K562 (cell line): ENCODE measurements around the gene RPP38. TPM values are rescaled to one million over a fixed set of nuclear protein-coding genes. Genes with fewer than 3 reads are reported as not detected.

ENCODE experiments used
- ATAC-seq: fragments of 200-7000 bp; cut with Tn5 transposase; 3 replicates; pipeline ENCODE4 v1.9.1; 2020; ENCODE audit warnings: moderate library complexity
- BruUV-seq: library from RNA; stranded (reverse); fragments of 400-500 nt; replicated peaks from 2 replicates; lab custom pipeline; 2021; lab: Mats Ljungman, UMichigan
- CTCF ChIA-PET: fragments of 300-600 bp; formaldehyde crosslinking; extraction: SDS; loops from one replicate; lab custom pipeline; 2021; ENCODE audit warnings: low intra/inter-chr PET ratio; lab: Yijun Ruan, JAX
- POLR2A ChIA-PET: fragments of 300-600, 350-650 bp; sonication (Branson Sonifier 250); formaldehyde crosslinking; extraction: SDS; loops from one replicate; lab custom pipeline; 2021; ENCODE audit warnings: antibody characterized with exemption, inconsistent platforms; lab: Yijun Ruan, JAX
- DNase-seq, 4 experiments: peaks; one replicate each; pipeline versions ENCODE4 v3.0.0 to v3.0.0-alpha.2; 2011 to 2018; ENCODE audit warnings: low spot score in 3 of 4, mixed read lengths in 3 of 4; ENCODE audit errors: extremely low read depth in 1 of 4
- FAIRE-seq: peaks from 2 replicates; lab custom pipeline; 2011; peaks lifted over from hg19 to GRCh38; lab: Jason Lieb, UNC
- H2AFZ ChIP-seq: 2 replicates; pipeline ENCODE4 v1.6.0; 2011; ENCODE audit warnings: low read depth, low read length, control low read depth, inconsistent platforms
- H3K27ac ChIP-seq: fragments of 200-600 bp; 3 replicates; pipeline ENCODE4 v1.8.0; 2011; ENCODE audit warnings: low read depth, mild to moderate bottlenecking, control low read depth, inconsistent platforms, low read length, moderate library complexity, mixed read lengths; ENCODE audit errors: extremely low read depth
- H3K27me3 ChIP-seq, 2 experiments: fragments of 300-600 bp in 1 of 2; 2 replicates in 1 of 2; 3 replicates in 1 of 2; pipeline versions ENCODE4 v1.6.0 to v1.8.0; 2011; ENCODE audit warnings: inconsistent platforms in 2 of 2, low read length in 2 of 2, mild to moderate bottlenecking in 1 of 2, mixed read lengths in 1 of 2, moderate library complexity in 1 of 2; ENCODE audit not compliant: control insufficient read depth in 2 of 2, insufficient read depth in 2 of 2
- H3K36me3 ChIP-seq: fragments of 300-600 bp; 3 replicates; pipeline ENCODE4 v1.8.0; 2011; ENCODE audit warnings: mild to moderate bottlenecking, low read length, inconsistent platforms; ENCODE audit not compliant: control insufficient read depth, insufficient read depth
- H3K4me1 ChIP-seq, 2 experiments: fragments of 200-600 bp in 1 of 2; replicated peaks in 1 of 2; 2 replicates in 1 of 2; 3 replicates in 1 of 2; pipeline versions ENCODE4 v1.5.1 to v1.8.0; 2011; ENCODE audit warnings: inconsistent platforms in 2 of 2, low read length in 2 of 2, mild to moderate bottlenecking in 1 of 2, mixed read lengths in 1 of 2, moderate library complexity in 1 of 2; ENCODE audit not compliant: control insufficient read depth in 2 of 2, insufficient read depth in 2 of 2
- H3K4me2 ChIP-seq: 2 replicates; pipeline ENCODE4 v1.6.1; 2011; ENCODE audit warnings: low read length, control low read depth, inconsistent platforms, mixed read lengths; ENCODE audit not compliant: insufficient read depth
- H3K4me3 ChIP-seq: fragments of 200-600 bp; sonication (generic), shearing (Covaris generic); 2 replicates; pipeline ENCODE4 v1.5.1; 2016; ENCODE audit warnings: control low read depth, inconsistent platforms
- H3K79me2 ChIP-seq: fragments of 200-600 bp; 3 replicates; pipeline ENCODE4 v1.8.0; 2011; ENCODE audit warnings: low read length, inconsistent platforms; ENCODE audit not compliant: control insufficient read depth, insufficient read depth
- H3K9ac ChIP-seq, 2 experiments: 2 replicates each; pipeline versions ENCODE4 v1.6.0 to v1.6.1; 2011; ENCODE audit warnings: low read depth in 2 of 2, low read length in 2 of 2, control low read depth in 1 of 2, inconsistent platforms in 1 of 2, mild to moderate bottlenecking in 1 of 2, mixed read lengths in 1 of 2; ENCODE audit not compliant: insufficient read depth in 1 of 2
- H3K9me1 ChIP-seq: one replicate; pipeline ENCODE4 v1.6.0; 2011; ENCODE audit warnings: inconsistent platforms, mild to moderate bottlenecking, low read length, moderate library complexity; ENCODE audit not compliant: control insufficient read depth, insufficient read depth
- H3K9me3 ChIP-seq: replicated peaks from 2 replicates; pipeline ENCODE4 v1.5.1; 2011; ENCODE audit warnings: low read depth, low read length, inconsistent platforms; ENCODE audit not compliant: control insufficient read depth, insufficient read depth
- H4K20me1 ChIP-seq: replicated peaks from 2 replicates; pipeline ENCODE4 v1.6.1; 2011; ENCODE audit warnings: low read length, inconsistent platforms, mixed read lengths; ENCODE audit not compliant: control insufficient read depth, insufficient read depth
- ADNP ChIP-seq: fragments of 200-800 bp; sonication (Bioruptor generic); IDR thresholded peaks from 2 replicates; pipeline ENCODE4 v1.6.1; 2016; ENCODE audit warnings: missing genetic modification characterization, missing compliant biosample characterization
- ARID1B ChIP-seq: fragments of 450-650 bp; IDR thresholded peaks from 2 replicates; pipeline ENCODE4 v1.6.1; 2016; ENCODE audit warnings: antibody characterized with exemption, mild to moderate bottlenecking, inconsistent platforms
- BCOR ChIP-seq: fragments of 450-650 bp; IDR thresholded peaks from 2 replicates; pipeline ENCODE4 v1.6.1; 2016
- BHLHE40 ChIP-seq: IDR thresholded peaks from 2 replicates; pipeline ENCODE4 v1.6.1; 2011; ENCODE audit warnings: low read length, improper control_type of control experiment
- CEBPB ChIP-seq: fragments of 450-650 bp; IDR thresholded peaks from 2 replicates; pipeline ENCODE4 v1.6.1; 2016; ENCODE audit warnings: missing genetic modification characterization, missing compliant biosample characterization
- HDGF ChIP-seq: fragments of 450-650 bp; IDR thresholded peaks from 2 replicates; pipeline ENCODE4 v1.6.1; 2016
- MAFF ChIP-seq: IDR thresholded peaks from 2 replicates; pipeline ENCODE4 v1.6.1; 2012; ENCODE audit warnings: low read length, improper control_type of control experiment
- NCOR1 ChIP-seq: fragments of 450-650 bp; IDR thresholded peaks from 2 replicates; pipeline ENCODE4 v1.6.1; 2016; ENCODE audit warnings: mild to moderate bottlenecking, moderate library complexity
- RBM25 ChIP-seq: fragments of 200-400 bp; formaldehyde crosslinking; IDR thresholded peaks from 2 replicates; pipeline ENCODE4 v1.6.1; 2018; ENCODE audit warnings: low read length, low read depth, moderate library complexity; ENCODE audit not compliant: severe bottlenecking
- RCOR1 ChIP-seq, 2 experiments: IDR thresholded peaks; 2 replicates each; pipeline ENCODE4 v1.6.1; 2012; ENCODE audit warnings: low read depth in 2 of 2, low read length in 2 of 2, borderline replicate concordance in 1 of 2, improper control_type of control experiment in 1 of 2
- TCFL5 ChIP-seq: fragments of 250-450 bp; sonication (Bioruptor Pico); conservative IDR thresholded peaks from 2 replicates; pipeline ENCODE4 v1.6.1; 2021; ENCODE audit warnings: mild to moderate bottlenecking, moderate library complexity, matching md5 sums
- TEAD2 ChIP-seq: fragments of 450-650 bp; IDR thresholded peaks from 2 replicates; pipeline ENCODE4 v1.6.1; 2016; ENCODE audit warnings: missing genetic modification characterization, control low read depth, missing compliant biosample characterization
- ZFPM2 ChIP-seq: fragments of 250-450 bp; sonication (Bioruptor Pico); IDR thresholded peaks from 2 replicates; pipeline ENCODE4 v1.5.1; 2022; ENCODE audit warnings: mild to moderate bottlenecking
- ZNF253 ChIP-seq: fragments of 250-450 bp; sonication (Bioruptor Pico); conservative IDR thresholded peaks from 2 replicates; pipeline ENCODE4 v1.6.1; 2021; ENCODE audit warnings: mild to moderate bottlenecking
- WGBS: fragments of 100-300 bp; shearing (Covaris generic); methylation state at CpG from one replicate; pipeline ENCODE4 v1.1.6; 2016; ENCODE audit warnings: low coverage, mixed read lengths; ENCODE audit not compliant: insufficient coverage; ENCODE audit errors: missing lambda C conversion rate; 5-methylcytosine and 5-hydroxymethylcytosine counted together
- in situ Hi-C: fragments of 300-500 bp; cut with MboI; formaldehyde crosslinking; loops from 4 replicates; pipeline ENCODE4 v1.15.0; 2018; ENCODE audit warnings: inconsistent platforms, mixed read lengths
- intact Hi-C: fragments of 100-400 bp; cut with micrococcal nuclease; formaldehyde crosslinking; loops from 2 replicates; pipeline ENCODE4 v1.14.2; 2022
- polyA plus RNA-seq, 8 experiments: library from polyadenylated mRNA; depleted of rRNA in 4 of 8; stranded (reverse) in 5 of 8; unstranded in 3 of 8; fragments of >200 nt; fragmentation: Nextera tagmentation in 2 of 8; fragmentation: Illumina TruSeq in 1 of 8; extraction: Ambion mirVana in 2 of 8; extraction: Trizol in 1 of 8; gene quantifications; 2 replicates each; pipeline versions ENCODE4 v1.2.1 to v1.2.3, GENCODE V29; 2011 to 2014; ENCODE audit warnings: inconsistent platforms in 1 of 8, missing spikeins in 1 of 8
- total RNA-seq, 7 experiments: library from RNA; depleted of rRNA in 6 of 7; stranded (reverse); fragments of >200 nt in 6 of 7; fragmentation: Illumina TruSeq in 2 of 7; extraction: Trizol in 2 of 7; gene quantifications; 2 replicates each; pipeline versions ENCODE4 v1.2.1 to v1.2.3, GENCODE V29; 2011 to 2021; ENCODE audit warnings: low replicate concordance in 1 of 7

The RPP38 gene
- total and polyA plus RNA-seq, 9 of the 15 experiments (the other 6 are each of a cell fraction or from before 2014, with no cell fraction given): 26.3 to 58.6 (median 33.8) TPM

- Histone ChIP-seq H3K79me2 (no peaks in the 10 kb centered on the region), H3K4me3 (no peak overlapping the region), H3K9ac (no peak overlapping the region), H2AFZ (no peak overlapping the region), H3K27ac (no peak overlapping the region), H3K36me3 (peaks cover 14% of the 10 kb centered on the region; the same call in 2 of the 3 replicates), H3K4me1 (no peaks in the 10 kb centered on the region), H3K4me2 (no peak overlapping the region), H4K20me1 (no peaks in the 10 kb centered on the region), H3K27me3 (no peaks in the 10 kb centered on the region), H3K9me3 (no peaks in the 10 kb centered on the region), H3K9me1 (no peaks in the 10 kb centered on the region)
- BruUV-seq: TSS peak; percentile 37
- no peak for FAIRE-seq
- in situ Hi-C loops (no loop called here), intact Hi-C loops (no loop called here)
- 25% methylated on average over 3 of the region's 3 CpGs for WGBS
- ChIA-PET CTCF (no interaction called here), POLR2A (no interaction called here)
- ATAC-seq: no peak
- DNase-seq: no peak
- no peak for TF ChIP-seq NCOR1
- no peak for TF ChIP-seq TEAD2 (tag)
- peak; percentile 66 for TF ChIP-seq RBM25
- TF ChIP-seq MAFF: no peak
- TF ChIP-seq ADNP: peak; percentile 70; the same call in 1 of the 2 replicates
- TF ChIP-seq BCOR: 0 out of 2 replicates have a peak, but pooled peaks have one; percentile 53
- no peak for TF ChIP-seq ZFPM2 (CRISPR knock-in tag)
These were observed 27.8 kb downstream of the RPP38 start for GRCh38 chr10:15124908-15125307.

DNA sequence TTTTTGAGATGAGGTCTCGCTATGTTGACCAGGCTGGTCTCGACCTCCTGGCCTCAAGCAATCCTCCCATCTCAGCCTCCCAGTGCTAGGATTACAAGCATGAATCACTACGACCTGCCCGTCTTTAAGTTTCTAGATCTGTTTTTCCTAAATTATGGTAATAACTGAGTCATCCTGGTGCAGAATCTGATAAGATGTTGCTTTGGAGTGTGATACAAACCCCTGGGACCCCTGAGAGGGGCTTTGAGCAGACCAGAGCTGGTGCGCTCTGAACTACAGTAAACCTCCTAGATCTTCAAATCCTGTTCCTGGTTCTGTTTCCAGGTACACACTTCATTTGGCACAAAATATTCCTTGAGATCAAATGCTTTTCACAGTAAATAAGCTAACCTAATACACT lies 34.2 kb downstream of the RPP38 start:
- ChIA-PET POLR2A (interaction anchor here (1.1 kb wide), 2 partner anchors 12 to 13 kb away, joined by 3 to 4 read pairs; no protein-coding TSS in a partner anchor), CTCF (no interaction called here)
- Histone ChIP-seq H4K20me1 (no peaks in the 10 kb centered on the region), H3K27me3 (no peaks in the 10 kb centered on the region), H3K27ac (no peak overlapping the region), H3K9me3 (no peaks in the 10 kb centered on the region), H3K9me1 (no peaks in the 10 kb centered on the region), H3K9ac (no peak overlapping the region), H3K36me3 (peaks cover 27% of the 10 kb centered on the region; the same call in 2 of the 3 replicates), H2AFZ (no peak overlapping the region), H3K79me2 (no peaks in the 10 kb centered on the region), H3K4me2 (no peak overlapping the region), H3K4me1 (no peaks in the 10 kb centered on the region), H3K4me3 (no peak overlapping the region)
- DNase-seq (no peak), FAIRE-seq (no peak), ATAC-seq (no peak)
- in situ Hi-C loops: no loop called here
- intact Hi-C loops: no loop called here
- 63% methylated on average over 4 of the region's 5 CpGs for WGBS
- no peak for TF ChIP-seq ARID1B
- no peak for TF ChIP-seq CEBPB (tag)
- no peak for TF ChIP-seq HDGF
- TF ChIP-seq BHLHE40: no peak
- no peak for TF ChIP-seq TCFL5 (CRISPR knock-in tag)
- no peak for TF ChIP-seq ZNF253
- TF ChIP-seq RCOR1 (IDR thresholded peaks at IDR 0.05; ENCODE audit: borderline replicate concordance in 1 of 2, low read depth in 2 of 2, low read length in 2 of 2): no peak
- no TSS peak for BruUV-seq
